Chondrocyte (in vitro differentiated cells): ENCODE data around the gene B3GAT1. TPM values are rescaled to one million over a fixed set of nuclear protein-coding genes. Genes with fewer than 3 reads are reported as not detected.
"Not testable (repeated sequence)": the region's sequence is repeated elsewhere in the genome, so short reads cannot be mapped to it uniquely, and the experiment has no call there.

Experiments used
- DNase-seq: peaks from one replicate; pipeline ENCODE4 v3.0.0; 2021; ENCODE audit warnings: mixed read lengths, low spot score
- H3K27ac Mint-ChIP-seq: one replicate; pipeline ENCODE4 v1.8.0; 2021; ENCODE audit warnings: mild to moderate bottlenecking, moderate library complexity, mixed read lengths; ENCODE audit not compliant: unreplicated experiment
- H3K27me3 Mint-ChIP-seq: 2 replicates; pipeline ENCODE4 v1.8.0; 2021; ENCODE audit warnings: low read depth, mixed read lengths
- H3K36me3 Mint-ChIP-seq: 2 replicates; pipeline ENCODE4 v1.8.0; 2021; ENCODE audit warnings: low read depth, mixed read lengths
- H3K4me1 Mint-ChIP-seq: 2 replicates; pipeline ENCODE4 v1.8.0; 2021; ENCODE audit warnings: low read depth, mild to moderate bottlenecking, mixed read lengths
- H3K4me3 Mint-ChIP-seq: one replicate; pipeline ENCODE4 v1.8.0; 2021; ENCODE audit warnings: mild to moderate bottlenecking, moderate library complexity, mixed read lengths; ENCODE audit not compliant: unreplicated experiment
- H3K9me3 Mint-ChIP-seq: 2 replicates; pipeline ENCODE4 v1.8.0; 2021; ENCODE audit warnings: low read depth, mixed read lengths
- total RNA-seq: library from RNA; stranded (reverse); gene quantifications from 3 replicates; pipeline ENCODE4 v1.2.1, GENCODE V29; 2021
- TF ChIP-seq, protein P1 (sequence below): fragments of 200-600 bp; sonication (generic); IDR thresholded peaks from 2 replicates; pipeline ENCODE4 v1.5.0; 2021; ENCODE audit warnings: antibody characterized with exemption, mild to moderate bottlenecking, moderate library complexity

The B3GAT1 gene
- total RNA-seq, 1 donor from 2014 or later = 0.37 TPM

- Mint-ChIP-seq H3K27me3 (peaks cover 6% of the 10 kb centered on the region), H3K4me3 (no peak overlapping the region), H3K27ac (no peak overlapping the region), H3K9me3 (peaks cover 22% of the 10 kb centered on the region), H3K4me1 (no peaks in the 10 kb centered on the region), H3K36me3 (no peaks in the 10 kb centered on the region)
- no peak for DNase-seq
- TF ChIP-seq, protein P1, sequence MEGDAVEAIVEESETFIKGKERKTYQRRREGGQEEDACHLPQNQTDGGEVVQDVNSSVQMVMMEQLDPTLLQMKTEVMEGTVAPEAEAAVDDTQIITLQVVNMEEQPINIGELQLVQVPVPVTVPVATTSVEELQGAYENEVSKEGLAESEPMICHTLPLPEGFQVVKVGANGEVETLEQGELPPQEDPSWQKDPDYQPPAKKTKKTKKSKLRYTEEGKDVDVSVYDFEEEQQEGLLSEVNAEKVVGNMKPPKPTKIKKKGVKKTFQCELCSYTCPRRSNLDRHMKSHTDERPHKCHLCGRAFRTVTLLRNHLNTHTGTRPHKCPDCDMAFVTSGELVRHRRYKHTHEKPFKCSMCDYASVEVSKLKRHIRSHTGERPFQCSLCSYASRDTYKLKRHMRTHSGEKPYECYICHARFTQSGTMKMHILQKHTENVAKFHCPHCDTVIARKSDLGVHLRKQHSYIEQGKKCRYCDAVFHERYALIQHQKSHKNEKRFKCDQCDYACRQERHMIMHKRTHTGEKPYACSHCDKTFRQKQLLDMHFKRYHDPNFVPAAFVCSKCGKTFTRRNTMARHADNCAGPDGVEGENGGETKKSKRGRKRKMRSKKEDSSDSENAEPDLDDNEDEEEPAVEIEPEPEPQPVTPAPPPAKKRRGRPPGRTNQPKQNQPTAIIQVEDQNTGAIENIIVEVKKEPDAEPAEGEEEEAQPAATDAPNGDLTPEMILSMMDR = no peak
These were observed 47.4 kb upstream of the B3GAT1 start for GRCh38 chr11:134459246-134460061.

- H3K4me3 Mint-ChIP-seq, H3K36me3 Mint-ChIP-seq, H3K27ac Mint-ChIP-seq, H3K27me3 Mint-ChIP-seq, DNase-seq, H3K4me1 Mint-ChIP-seq: not testable (repeated sequence)
- H3K9me3 Mint-ChIP-seq = peaks cover 27% of the 10 kb centered on the region
These were observed 45.5 kb upstream of the B3GAT1 start for GRCh38 chr11:134457411-134458007.

DNA sequence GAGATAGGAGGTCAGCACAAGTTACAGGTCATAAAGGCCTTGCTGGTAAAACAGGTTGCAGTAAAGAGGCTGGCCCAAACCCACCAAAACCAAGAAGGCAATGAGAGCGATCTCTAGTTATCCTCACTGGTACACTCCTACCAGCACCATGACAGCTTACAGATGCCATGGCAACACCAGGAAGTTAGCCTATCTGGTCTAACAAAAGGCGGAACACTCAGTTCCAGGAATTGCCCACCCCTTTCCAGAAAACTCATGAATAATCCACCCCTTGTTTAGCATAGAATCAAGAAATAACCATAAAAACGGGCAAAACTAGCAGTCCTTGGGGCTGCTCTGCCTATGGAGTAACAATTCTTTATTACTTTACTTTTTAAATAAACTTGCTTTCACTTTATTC is 43.5 kb upstream of the B3GAT1 start:
- no peaks in the 10 kb centered on the region for H3K36me3 Mint-ChIP-seq
- peaks cover 30% of the 10 kb centered on the region for H3K9me3 Mint-ChIP-seq
- no peak for DNase-seq
- H3K4me1 Mint-ChIP-seq = no peaks in the 10 kb centered on the region
- no peak overlapping the region for H3K27ac Mint-ChIP-seq
- H3K27me3 Mint-ChIP-seq = peaks cover 4% of the 10 kb centered on the region
- no peak overlapping the region for H3K4me3 Mint-ChIP-seq
- TF ChIP-seq, protein P1 = no peak

DNA sequence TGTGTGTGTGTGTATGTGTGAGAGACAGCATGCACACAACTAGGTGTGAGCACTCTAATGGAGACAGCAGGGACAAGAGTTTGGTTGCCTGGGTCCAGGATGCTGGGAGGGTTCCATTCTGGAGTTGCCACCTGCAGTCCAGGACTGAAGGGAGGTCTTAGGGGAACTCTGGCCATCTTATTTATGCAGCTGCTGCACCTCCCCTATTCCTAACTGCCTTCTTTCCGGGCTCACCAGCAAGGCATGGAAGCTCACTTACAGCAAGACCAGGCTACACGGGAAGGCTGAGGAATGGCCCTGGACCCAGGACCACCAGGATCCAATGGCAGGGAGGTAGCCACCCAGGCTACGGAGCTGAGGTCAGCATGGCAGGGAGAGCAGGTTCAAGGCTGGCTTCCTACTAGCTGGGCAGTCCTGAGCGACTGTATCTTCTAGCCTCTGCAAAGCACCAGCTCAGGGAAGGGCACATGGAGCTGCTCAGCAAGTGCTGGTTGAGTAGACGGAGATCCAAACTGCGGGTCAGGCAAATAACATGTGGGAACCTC is 42.2 kb upstream of the B3GAT1 start:
- H3K4me3 Mint-ChIP-seq = no peak overlapping the region
- H3K27me3 Mint-ChIP-seq = no peaks in the 10 kb centered on the region
- H3K9me3 Mint-ChIP-seq = peaks cover 27% of the 10 kb centered on the region
- DNase-seq = no peak
- H3K27ac Mint-ChIP-seq = no peak overlapping the region
- TF ChIP-seq, protein P1 = no peak
- H3K36me3 Mint-ChIP-seq = no peaks in the 10 kb centered on the region
- no peaks in the 10 kb centered on the region for H3K4me1 Mint-ChIP-seq

- Mint-ChIP-seq H3K27me3 (no peaks in the 10 kb centered on the region), H3K36me3 (no peaks in the 10 kb centered on the region), H3K4me1 (no peaks in the 10 kb centered on the region), H3K4me3 (no peak overlapping the region), H3K9me3 (peaks cover 27% of the 10 kb centered on the region), H3K27ac (no peak overlapping the region)
- no peak for DNase-seq
- TF ChIP-seq, protein P1 = no peak
These were observed 41.4 kb upstream of the B3GAT1 start for GRCh38 chr11:134453441-134453840.
